HepG2 (cell line): ENCODE measurements around the gene NT5C2. TPM values are rescaled to one million over a fixed set of nuclear protein-coding genes. Genes with fewer than 3 reads are reported as not detected.

Experiments used
- ATAC-seq: fragments of 200-7000 bp; cut with Tn5 transposase; 3 replicates; pipeline ENCODE4 v1.9.1; 2020; ENCODE audit warnings: mild to moderate bottlenecking, moderate library complexity
- BruUV-seq: library from RNA; stranded (reverse); fragments of 400-500 nt; replicated peaks from 2 replicates; lab custom pipeline; 2021; lab: Mats Ljungman, UMichigan
- CTCF ChIA-PET: fragments of 300-600 bp; formaldehyde crosslinking; extraction: SDS; loops from one replicate; lab custom pipeline; 2021; ENCODE audit warnings: low total read pairs, inconsistent platforms, low intra/inter-chr PET ratio; lab: Yijun Ruan, JAX
- POLR2A ChIA-PET: fragments of 350-600 bp; sonication (Branson Sonifier 250); formaldehyde crosslinking; loops from one replicate; lab custom pipeline; 2020; ENCODE audit warnings: antibody characterized with exemption, inconsistent platforms; lab: Yijun Ruan, JAX
- DNase-seq: peaks from one replicate; pipeline ENCODE4 v3.0.0-alpha.2; 2015; ENCODE audit warnings: low spot score
- FAIRE-seq: peaks from 3 replicates; lab custom pipeline; 2011; peaks lifted over from hg19 to GRCh38; lab: Jason Lieb, UNC
- H2AFZ ChIP-seq: one replicate; pipeline ENCODE4 v1.6.1; 2011; ENCODE audit warnings: low read length, inconsistent platforms
- H3K27ac ChIP-seq: fragments of 300-600 bp; 3 replicates; pipeline ENCODE4 v1.8.0; 2011; ENCODE audit warnings: mixed run types, mild to moderate bottlenecking, mixed read lengths, low read length, inconsistent platforms; ENCODE audit not compliant: insufficient read depth; ENCODE audit errors: extremely low read length
- H3K27me3 ChIP-seq, 2 experiments: fragments of 200-600 bp in 1 of 2; 2 replicates in 1 of 2; 3 replicates in 1 of 2; pipeline versions ENCODE4 v1.6.0 to v1.8.0; 2011; ENCODE audit warnings: low read length in 2 of 2, mild to moderate bottlenecking in 2 of 2, moderate library complexity in 2 of 2, inconsistent platforms in 1 of 2; ENCODE audit not compliant: insufficient read depth in 2 of 2, control insufficient read depth in 1 of 2
- H3K36me3 ChIP-seq, 2 experiments: fragments of 200-600 bp in 1 of 2; replicated peaks in 1 of 2; 2 replicates in 1 of 2; 3 replicates in 1 of 2; pipeline versions ENCODE4 v1.5.1 to v1.8.0; 2011; ENCODE audit warnings: low read length in 2 of 2, inconsistent platforms in 1 of 2; ENCODE audit not compliant: insufficient read depth in 2 of 2, control insufficient read depth in 1 of 2
- H3K4me1 ChIP-seq: 2 replicates; pipeline ENCODE4 v1.5.1; 2012; ENCODE audit warnings: low read length, inconsistent platforms; ENCODE audit not compliant: insufficient read depth
- H3K4me2 ChIP-seq: 2 replicates; pipeline ENCODE4 v1.6.0; 2011; ENCODE audit warnings: low read depth, low read length, inconsistent platforms
- H3K4me3 ChIP-seq, 3 experiments: fragments of 200-600 bp in 1 of 3; sonication (generic), shearing (Covaris generic) in 1 of 3; replicated peaks in 1 of 3; 2 replicates each; pipeline ENCODE4 v1.5.1; 2011 to 2016; ENCODE audit warnings: low read length in 3 of 3, inconsistent platforms in 2 of 3, low read depth in 2 of 3, mild to moderate bottlenecking in 2 of 3, control low read depth in 1 of 3, mixed read lengths in 1 of 3; ENCODE audit not compliant: insufficient read depth in 1 of 3
- H3K79me2 ChIP-seq: one replicate; pipeline ENCODE4 v1.6.1; 2011; ENCODE audit warnings: low read length, inconsistent platforms; ENCODE audit not compliant: insufficient read depth
- H3K9ac ChIP-seq: 2 replicates; pipeline ENCODE4 v1.6.0; 2011; ENCODE audit warnings: mild to moderate bottlenecking, low read depth, low read length, inconsistent platforms; ENCODE audit not compliant: insufficient read depth
- H3K9me3 ChIP-seq: 2 replicates; pipeline ENCODE4 v1.5.1; 2012; ENCODE audit warnings: mild to moderate bottlenecking, low read length
- H4K20me1 ChIP-seq: 2 replicates; pipeline ENCODE4 v1.6.0; 2011; ENCODE audit warnings: inconsistent platforms, mild to moderate bottlenecking, low read length, moderate library complexity; ENCODE audit not compliant: insufficient read depth
- HIVEP1 ChIP-seq: sonication (generic); formaldehyde crosslinking; IDR thresholded peaks from 2 replicates; pipeline ENCODE4 v1.4.0; 2020; ENCODE audit warnings: mild to moderate bottlenecking, missing genetic modification reagents
- HOXA5 ChIP-seq: sonication (generic); formaldehyde crosslinking; IDR thresholded peaks from 2 replicates; pipeline ENCODE4 v1.4.0; 2020; ENCODE audit warnings: missing genetic modification reagents
- MEIS1 ChIP-seq: sonication (generic); formaldehyde crosslinking; IDR thresholded peaks from 2 replicates; pipeline ENCODE4 v1.9.0; 2021; ENCODE audit warnings: mild to moderate bottlenecking, missing genetic modification reagents, moderate library complexity, borderline replicate concordance
- RELA ChIP-seq: sonication (generic); formaldehyde crosslinking; IDR thresholded peaks from 2 replicates; pipeline ENCODE4 v1.4.0; 2020; ENCODE audit warnings: missing genetic modification reagents
- ZBTB20 ChIP-seq: sonication (generic); formaldehyde crosslinking; IDR thresholded peaks from 2 replicates; pipeline ENCODE4 v1.8.1; 2023; ENCODE audit warnings: missing genetic modification reagents, low read depth, mild to moderate bottlenecking, borderline replicate concordance
- ZNF3 ChIP-seq: IDR thresholded peaks from 2 replicates; pipeline ENCODE4 v1.7.0; 2017; ENCODE audit warnings: inconsistent platforms
- ZNF572 ChIP-seq: sonication (generic); formaldehyde crosslinking; IDR thresholded peaks from 2 replicates; pipeline ENCODE4 v1.5.1; 2020; ENCODE audit warnings: mild to moderate bottlenecking, missing genetic modification reagents
- WGBS: methylation state at CpG from one replicate; pipeline ENCODE4 v1.1.6; 2017; ENCODE audit warnings: low lambda C conversion rate; 5-methylcytosine and 5-hydroxymethylcytosine counted together
- in situ Hi-C: cut with HindIII; loops from 2 replicates; pipeline ENCODE4 v1.10.0; 2017; ENCODE audit warnings: low pct_unique_long_range_greater_than_20kb; ENCODE audit not compliant: extremely low pct_ligation_motif_present
- intact Hi-C: fragments of 100-400 bp; cut with micrococcal nuclease; formaldehyde crosslinking; loops from one replicate; pipeline ENCODE4 v1.10.0; 2022; ENCODE audit not compliant: unreplicated experiment
- polyA plus RNA-seq, 8 experiments: library from polyadenylated mRNA; depleted of rRNA in 3 of 8; stranded (reverse) in 7 of 8; unstranded in 1 of 8; fragments of >200 nt; fragmentation: Illumina TruSeq in 4 of 8; extraction: Trizol in 4 of 8; gene quantifications; 2 replicates each; pipeline versions ENCODE4 v1.2.1 to v1.2.3, GENCODE V29; 2011 to 2016; ENCODE audit warnings: low read depth in 4 of 8, missing spikeins in 1 of 8, mixed read lengths in 1 of 8; ENCODE audit not compliant: insufficient read depth in 1 of 8
- total RNA-seq, 5 experiments: library from RNA; depleted of rRNA; stranded (reverse); fragments of >200 nt; fragmentation: Illumina TruSeq; extraction: Trizol; gene quantifications; 2 replicates each; pipeline ENCODE4 v1.2.3, GENCODE V29; 2016; ENCODE audit warnings: low read depth in 1 of 5
- TF ChIP-seq, protein P1 (sequence below): IDR thresholded peaks from 2 replicates; pipeline ENCODE4 v1.6.1; 2018; ENCODE audit warnings: missing genetic modification reagents, mild to moderate bottlenecking, missing compliant biosample characterization
- TF ChIP-seq, protein P2 (sequence below): sonication (generic); formaldehyde crosslinking; IDR thresholded peaks from 2 replicates; pipeline ENCODE4 v1.5.0; 2020; ENCODE audit warnings: missing genetic modification reagents

NT5C2 gene
- total and polyA plus RNA-seq, 2 of the 13 experiments (the other 11 are each of a cell fraction or from before 2014, with no cell fraction given): 40.6 to 55.2 TPM

DNA sequence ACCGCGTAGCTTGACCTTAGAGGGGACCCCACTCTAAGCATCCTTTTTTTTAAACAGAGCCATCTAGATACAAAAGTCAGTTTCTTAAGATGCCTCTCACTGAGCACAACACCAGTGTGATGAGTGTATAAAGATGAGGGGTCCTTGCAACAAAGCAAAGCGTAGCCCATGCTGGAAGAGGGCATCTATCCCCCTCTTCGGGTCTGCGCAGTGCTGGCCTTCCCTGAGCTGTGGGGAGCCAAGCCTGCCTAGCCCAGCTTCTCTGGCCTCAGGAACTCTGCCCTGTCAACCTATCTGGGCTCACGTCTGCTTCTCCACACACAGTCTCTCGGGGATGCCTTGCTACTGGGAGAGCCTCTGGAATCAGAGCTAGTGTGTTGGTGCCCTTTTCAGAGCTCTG, 114.0 kb downstream of the NT5C2 start:
- in situ Hi-C loops (no loop called here), intact Hi-C loops (no loop called here)
- peaks cover 19 to 32% of the 10 kb centered on the region in 2 experiments for H3K36me3 ChIP-seq
- H2AFZ ChIP-seq: no peak overlapping the region
- ATAC-seq (no peak), DNase-seq (no peak), FAIRE-seq (no peak)
- no peak overlapping the region for H3K4me2 ChIP-seq
- ChIA-PET CTCF (no interaction called here), POLR2A (no interaction called here)
- no peak for TF ChIP-seq RELA (CRISPR knock-in tag)
- TF ChIP-seq, protein P1, sequence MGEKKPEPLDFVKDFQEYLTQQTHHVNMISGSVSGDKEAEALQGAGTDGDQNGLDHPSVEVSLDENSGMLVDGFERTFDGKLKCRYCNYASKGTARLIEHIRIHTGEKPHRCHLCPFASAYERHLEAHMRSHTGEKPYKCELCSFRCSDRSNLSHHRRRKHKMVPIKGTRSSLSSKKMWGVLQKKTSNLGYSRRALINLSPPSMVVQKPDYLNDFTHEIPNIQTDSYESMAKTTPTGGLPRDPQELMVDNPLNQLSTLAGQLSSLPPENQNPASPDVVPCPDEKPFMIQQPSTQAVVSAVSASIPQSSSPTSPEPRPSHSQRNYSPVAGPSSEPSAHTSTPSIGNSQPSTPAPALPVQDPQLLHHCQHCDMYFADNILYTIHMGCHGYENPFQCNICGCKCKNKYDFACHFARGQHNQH (CRISPR knock-in tag): no peak
- no peak for TF ChIP-seq HIVEP1 (CRISPR knock-in tag)
- no peak for TF ChIP-seq ZNF572
- no peak for TF ChIP-seq MEIS1 (CRISPR knock-in tag)
- TF ChIP-seq, protein P2, sequence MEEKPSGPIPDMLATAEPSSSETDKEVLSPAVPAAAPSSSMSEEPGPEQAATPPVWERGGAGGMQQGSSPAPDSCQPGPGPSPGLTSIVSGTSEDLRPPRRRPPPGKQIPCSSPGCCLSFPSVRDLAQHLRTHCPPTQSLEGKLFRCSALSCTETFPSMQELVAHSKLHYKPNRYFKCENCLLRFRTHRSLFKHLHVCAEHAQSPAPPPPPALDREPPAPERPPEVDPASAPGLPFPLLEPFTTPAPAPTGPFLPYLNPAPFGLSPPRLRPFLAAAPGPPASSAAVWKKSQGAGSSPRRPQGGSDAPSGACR (CRISPR knock-in tag): no peak
- no peak for TF ChIP-seq ZBTB20 (CRISPR knock-in tag)
- no peak for TF ChIP-seq HOXA5
- TF ChIP-seq ZNF3 (CRISPR knock-in tag): no peak
- WGBS: 100% methylated on average over 7 of the region's 7 CpGs
- H3K27me3 ChIP-seq: no peaks in the 10 kb centered on the region
- H3K27ac ChIP-seq: no peak overlapping the region
- H3K9me3 ChIP-seq: no peaks in the 10 kb centered on the region
- no peak overlapping the region for H3K4me3 ChIP-seq
- H3K9ac ChIP-seq: no peak overlapping the region
- no peaks in the 10 kb centered on the region for H3K79me2 ChIP-seq
- H3K4me1 ChIP-seq: peaks cover 29% of the 10 kb centered on the region
- H4K20me1 ChIP-seq: no peaks in the 10 kb centered on the region
- BruUV-seq: no TSS peak
